ENCODE data around the gene PRKAG2.

GRCh38 chr7:151871189-151871735 is 5.7 kb downstream of the PRKAG2 start:
- TF ChIP-seq MAX (IDR thresholded peaks at IDR 0.05) (no peak), TEAD4 (IDR thresholded peaks at IDR 0.05) (no peak), RAD21 (IDR thresholded peaks at IDR 0.05; ENCODE audit: low read depth) (no peak)
